GM12865 (cell line): ENCODE data around the gene SEC11C.
A peak's percentile ranks its signal among the peaks of the same experiment; 100 is the strongest.

Experiments used
- DNase-seq: peaks from one replicate; pipeline ENCODE4 v3.0.0; 2010; ENCODE audit warnings: low read depth
- H3K4me3 ChIP-seq: 2 replicates; pipeline ENCODE4 v1.5.1; 2011; ENCODE audit warnings: mild to moderate bottlenecking, low read depth, low read length, control low read depth
- CTCF ChIP-seq: IDR thresholded peaks from 2 replicates; pipeline ENCODE4 v1.5.1; 2011; ENCODE audit warnings: low read length, control low read depth, low read depth, inconsistent platforms; ENCODE audit not compliant: insufficient read depth; ENCODE audit errors: missing control alignments

Gene SEC11C

DNA sequence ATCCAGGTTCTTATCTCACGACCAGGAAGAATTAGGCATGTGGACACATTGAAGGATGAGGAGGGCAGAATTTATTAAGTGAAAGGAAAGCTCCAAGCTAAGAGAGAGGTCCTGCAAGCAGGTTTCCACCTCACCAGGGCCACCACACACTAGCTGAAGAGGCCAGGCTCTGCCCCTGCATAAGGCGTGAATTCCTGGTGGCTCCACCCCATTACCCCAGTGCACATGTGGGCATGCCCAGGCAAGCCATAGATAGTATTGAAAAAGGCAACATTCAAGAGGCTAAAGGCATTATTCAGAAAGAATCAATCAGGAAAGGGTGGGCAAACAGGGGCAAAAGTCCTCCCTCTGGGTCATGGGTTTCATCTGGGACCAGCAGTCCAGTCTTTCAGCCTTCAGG is 49.3 kb downstream of the SEC11C start:
- no peak for DNase-seq
- H3K4me3 ChIP-seq = no peak overlapping the region
- TF ChIP-seq CTCF = no peak

DNA sequence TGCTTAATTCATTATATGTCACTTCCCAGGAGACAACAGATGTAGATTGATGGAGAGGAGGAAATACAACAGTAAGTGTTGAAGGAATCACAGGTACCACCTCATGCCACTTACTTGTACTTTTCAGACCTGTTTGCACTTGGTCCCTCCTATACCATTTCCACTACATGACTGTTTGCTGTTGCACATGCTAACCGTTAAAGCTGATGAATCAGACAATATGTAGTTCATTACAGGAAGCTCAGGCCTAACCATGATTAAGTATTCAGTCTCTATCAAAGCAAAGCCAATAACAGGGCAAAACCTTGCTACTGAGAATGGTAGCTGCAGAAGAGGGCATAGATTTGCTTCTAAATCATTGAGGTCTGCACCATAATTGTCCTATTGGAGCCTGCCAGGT is 50.1 kb downstream of the SEC11C start:
- no peak for DNase-seq
- no peak for TF ChIP-seq CTCF
- H3K4me3 ChIP-seq = no peak overlapping the region

- no peak overlapping the region for H3K4me3 ChIP-seq
- no peak for DNase-seq
- TF ChIP-seq CTCF = no peak
These were observed 56.6 kb downstream of the SEC11C start for GRCh38 chr18:59196161-59196725.

GRCh38 chr18:59197636-59198035 is 58.0 kb downstream of the SEC11C start:
- TF ChIP-seq CTCF = no peak
- no peak overlapping the region for H3K4me3 ChIP-seq
- no peak for DNase-seq

GRCh38 chr18:59198215-59198614 is 58.5 kb downstream of the SEC11C start:
- TF ChIP-seq CTCF = no peak
- DNase-seq = no peak

DNA sequence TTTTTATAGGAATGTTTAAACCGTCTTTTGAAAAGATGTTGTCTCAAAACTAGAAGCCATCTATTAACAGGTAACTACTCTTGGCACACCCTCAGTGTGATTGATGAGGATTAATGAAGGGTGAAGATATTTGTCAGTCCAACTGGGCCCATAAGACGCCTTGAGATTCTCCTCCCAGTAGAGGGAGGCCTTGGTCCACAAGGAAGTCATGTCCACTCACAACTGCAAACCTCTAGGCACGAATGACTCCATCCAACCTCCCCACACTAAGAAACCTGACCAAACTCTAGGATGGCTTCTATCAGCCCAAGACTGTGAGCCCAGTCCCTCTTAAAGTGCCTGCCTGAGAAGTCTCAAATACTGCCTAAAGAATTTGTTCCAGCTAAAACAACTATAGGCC is 61.1 kb downstream of the SEC11C start:
- TF ChIP-seq CTCF = no peak
- DNase-seq = peak; percentile 7
- no peak overlapping the region for H3K4me3 ChIP-seq

More at GRCh38 chr18:59198215-59198614, 58.5 kb downstream of the SEC11C start:
- no peak overlapping the region for H3K4me3 ChIP-seq

- DNase-seq = no peak
- no peak for TF ChIP-seq CTCF
- H3K4me3 ChIP-seq = no peak overlapping the region
These were observed 62.7 kb downstream of the SEC11C start for GRCh38 chr18:59202258-59202820.
